ENCODE data around the gene PROSER3. TPM values are rescaled to one million over a fixed set of nuclear protein-coding genes. Genes with fewer than 3 reads are reported as not detected.

Gene PROSER3
- total and polyA plus RNA-seq, 2 experiments from 2014 or later: 21.8 to 28.0 TPM

DNA sequence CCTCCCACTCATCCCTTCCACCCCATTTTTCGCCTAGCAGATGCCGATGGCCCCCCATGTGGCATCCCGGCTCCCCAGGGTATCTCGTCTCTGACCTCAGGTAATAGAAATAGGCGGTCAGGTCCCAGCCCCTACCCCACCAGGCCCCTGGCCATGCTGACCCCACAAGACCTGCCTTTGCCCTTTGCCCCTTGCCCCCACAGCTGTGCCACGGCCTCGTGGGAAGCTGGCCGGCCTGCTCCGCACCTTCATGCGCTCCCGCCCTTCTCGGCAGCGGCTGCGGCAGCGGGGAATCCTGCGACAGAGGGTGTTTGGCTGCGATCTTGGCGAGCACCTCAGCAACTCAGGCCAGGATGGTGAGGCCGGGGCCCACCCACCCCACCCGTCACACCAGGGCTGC, 22.7 kb downstream of the PROSER3 start:
- no peak overlapping the region for H3K4me3 ChIP-seq
- H3K4me2 ChIP-seq: no peak overlapping the region
- H3K9me3 Mint-ChIP-seq: no peaks in the 10 kb centered on the region
- H3K36me3 Mint-ChIP-seq (ENCODE audit: low read depth): peaks cover 6% of the 10 kb centered on the region; the same call in 1 of the 3 replicates
- H3K4me1 Mint-ChIP-seq: peaks cover 48% of the 10 kb centered on the region
- H3K36me3 ChIP-seq (ENCODE audit: insufficient read depth): no peaks in the 10 kb centered on the region
- no peaks in the 10 kb centered on the region for H4K20me1 ChIP-seq (replicated peaks; ENCODE audit: insufficient read depth)
- peaks cover 32% of the 10 kb centered on the region for H3K27me3 Mint-ChIP-seq (ENCODE audit: insufficient read depth, low read depth, poor library complexity)
- H3K27me3 ChIP-seq (ENCODE audit: insufficient read depth): peaks cover 11% of the 10 kb centered on the region
- TF ChIP-seq JUNB (IDR thresholded peaks at IDR 0.05; ENCODE audit: unreplicated experiment) (no peak), POLR2AphosphoS5 (IDR thresholded peaks at IDR 0.05; ENCODE audit: low read depth) (no peak), CREB1 (CRISPR knock-in tag; IDR thresholded peaks at IDR 0.05; ENCODE audit: low read depth) (no peak), ZNF114 (CRISPR knock-in tag; IDR thresholded peaks at IDR 0.05) (no peak), REST (IDR thresholded peaks at IDR 0.05; ENCODE audit: unreplicated experiment) (no peak)
- no peak overlapping the region for H3K27ac Mint-ChIP-seq
- ATAC-seq (no peak), DNase-seq (ENCODE audit: low spot score) (no peak)
- peaks cover 31% of the 10 kb centered on the region for H3K4me1 ChIP-seq (ENCODE audit: insufficient read depth)
- no peak overlapping the region for H2AFZ ChIP-seq
- no peak overlapping the region for H3K4me3 Mint-ChIP-seq
- no peaks in the 10 kb centered on the region for H3K79me2 ChIP-seq (replicated peaks; ENCODE audit: insufficient read depth)
- H3K27ac ChIP-seq (ENCODE audit: low read depth): no peak overlapping the region
- H3F3A ChIP-seq (replicated peaks; ENCODE audit: low read depth): 0 out of 2 replicates have a peak, but pooled peaks cover 3% of the 10 kb centered on the region
- no peaks in the 10 kb centered on the region for H3K9me2 ChIP-seq (ENCODE audit: insufficient read depth)

DNA sequence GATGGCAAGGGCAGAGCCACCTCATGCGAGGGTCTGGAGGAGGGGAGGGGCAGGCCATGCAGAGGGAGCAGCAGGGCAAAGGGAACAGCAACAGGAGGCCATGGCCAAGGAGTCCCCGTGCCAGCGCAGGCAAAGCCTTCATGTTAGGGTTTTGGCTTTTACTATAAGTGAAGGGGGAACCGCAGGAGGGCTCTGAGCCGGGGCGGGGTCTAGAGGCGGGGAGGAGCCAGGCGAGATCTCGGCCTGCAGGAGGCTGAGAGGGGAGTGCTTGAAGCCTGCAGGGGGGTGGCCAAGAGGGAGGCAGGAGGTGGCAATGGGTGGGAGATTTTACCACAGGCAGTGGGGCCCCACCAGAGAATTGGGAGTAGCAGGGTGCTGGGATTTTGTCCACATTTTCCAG, 23.7 kb downstream of the PROSER3 start:
- Histone ChIP-seq H3K9me2 (ENCODE audit: insufficient read depth) (no peaks in the 10 kb centered on the region), H3K27me3 (ENCODE audit: insufficient read depth) (peaks cover 6% of the 10 kb centered on the region), H3K4me2 (no peak overlapping the region), H3K79me2 (replicated peaks; ENCODE audit: insufficient read depth) (no peaks in the 10 kb centered on the region), H3K36me3 (ENCODE audit: insufficient read depth) (no peaks in the 10 kb centered on the region), H2AFZ (no peak overlapping the region), H3F3A (replicated peaks; ENCODE audit: low read depth) (0 out of 2 replicates have a peak, but pooled peaks cover 3% of the 10 kb centered on the region), H3K4me1 (ENCODE audit: insufficient read depth) (peaks cover 25% of the 10 kb centered on the region), H3K4me3 (no peak overlapping the region), H3K27ac (ENCODE audit: low read depth) (no peak overlapping the region), H4K20me1 (replicated peaks; ENCODE audit: insufficient read depth) (no peaks in the 10 kb centered on the region)
- peaks cover 45% of the 10 kb centered on the region for H3K4me1 Mint-ChIP-seq
- DNase-seq (ENCODE audit: low spot score): peak; percentile 51
- no peak overlapping the region for H3K27ac Mint-ChIP-seq
- H3K27me3 Mint-ChIP-seq (ENCODE audit: insufficient read depth, low read depth, poor library complexity): peaks cover 31% of the 10 kb centered on the region
- H3K9me3 Mint-ChIP-seq: no peaks in the 10 kb centered on the region
- peaks cover 6% of the 10 kb centered on the region; the same call in 1 of the 3 replicates for H3K36me3 Mint-ChIP-seq (ENCODE audit: low read depth)
- H3K4me3 Mint-ChIP-seq: no peak overlapping the region; the same call in 2 of the 3 replicates
- ATAC-seq: peak; percentile 5
- TF ChIP-seq REST (IDR thresholded peaks at IDR 0.05; ENCODE audit: unreplicated experiment) (no peak), NANOG (IDR thresholded peaks at IDR 0.05; ENCODE audit: borderline replicate concordance) (no peak), ZNF331 (CRISPR knock-in tag; IDR thresholded peaks at IDR 0.05; ENCODE audit: low read depth) (no peak), EZH2 (IDR thresholded peaks at IDR 0.05; ENCODE audit: low read depth, unreplicated experiment) (no peak), ZNF114 (CRISPR knock-in tag; IDR thresholded peaks at IDR 0.05) (no peak), JUNB (IDR thresholded peaks at IDR 0.05; ENCODE audit: unreplicated experiment) (no peak)
- TF ChIP-seq, protein P1, sequence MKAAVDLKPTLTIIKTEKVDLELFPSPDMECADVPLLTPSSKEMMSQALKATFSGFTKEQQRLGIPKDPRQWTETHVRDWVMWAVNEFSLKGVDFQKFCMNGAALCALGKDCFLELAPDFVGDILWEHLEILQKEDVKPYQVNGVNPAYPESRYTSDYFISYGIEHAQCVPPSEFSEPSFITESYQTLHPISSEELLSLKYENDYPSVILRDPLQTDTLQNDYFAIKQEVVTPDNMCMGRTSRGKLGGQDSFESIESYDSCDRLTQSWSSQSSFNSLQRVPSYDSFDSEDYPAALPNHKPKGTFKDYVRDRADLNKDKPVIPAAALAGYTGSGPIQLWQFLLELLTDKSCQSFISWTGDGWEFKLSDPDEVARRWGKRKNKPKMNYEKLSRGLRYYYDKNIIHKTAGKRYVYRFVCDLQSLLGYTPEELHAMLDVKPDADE (IDR thresholded peaks at IDR 0.05): no peak

Data from GM23338 (cell line).